ENCODE results near the gene CCDC178.

Gene CCDC178

DNA sequence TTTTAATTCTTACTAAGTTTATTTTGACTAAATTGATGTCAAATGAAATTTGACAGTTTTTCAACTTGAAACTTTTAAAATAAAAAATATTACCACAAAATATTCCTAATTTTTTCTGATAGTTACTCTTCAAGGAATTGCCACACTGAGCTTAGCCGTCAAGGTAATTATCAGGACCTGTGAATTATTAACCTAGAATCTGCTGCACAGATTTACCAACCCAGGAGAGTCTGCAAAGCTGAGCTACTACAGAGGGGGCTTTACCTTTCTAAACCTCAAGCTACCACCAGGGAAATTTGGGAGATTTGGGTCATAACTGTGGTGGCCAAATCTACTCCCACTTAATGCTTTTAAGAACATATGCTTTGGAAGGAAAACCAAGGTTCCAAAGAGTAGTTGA, 324.6 kb downstream of the CCDC178 start:
- no peak for DNase-seq

DNA sequence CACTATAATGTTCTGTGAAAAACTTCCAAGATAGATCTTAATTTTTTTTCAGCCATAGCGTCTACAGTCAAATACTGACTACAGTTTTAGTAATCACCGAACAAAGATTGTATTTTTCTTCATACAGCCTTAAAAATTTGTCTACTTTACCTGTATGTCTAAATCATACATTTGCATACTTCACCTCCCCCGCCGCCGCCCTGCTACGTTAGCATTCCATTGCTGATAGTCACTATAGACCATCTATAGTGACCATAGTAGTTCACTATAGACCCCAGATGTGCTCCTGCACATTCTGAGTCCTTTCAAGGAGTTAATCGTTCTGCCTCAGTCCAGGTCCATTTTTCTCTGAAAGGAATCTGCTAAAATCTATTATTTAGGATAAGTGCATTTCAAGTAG, 325.0 kb downstream of the CCDC178 start:
- DNase-seq = no peak

DNA sequence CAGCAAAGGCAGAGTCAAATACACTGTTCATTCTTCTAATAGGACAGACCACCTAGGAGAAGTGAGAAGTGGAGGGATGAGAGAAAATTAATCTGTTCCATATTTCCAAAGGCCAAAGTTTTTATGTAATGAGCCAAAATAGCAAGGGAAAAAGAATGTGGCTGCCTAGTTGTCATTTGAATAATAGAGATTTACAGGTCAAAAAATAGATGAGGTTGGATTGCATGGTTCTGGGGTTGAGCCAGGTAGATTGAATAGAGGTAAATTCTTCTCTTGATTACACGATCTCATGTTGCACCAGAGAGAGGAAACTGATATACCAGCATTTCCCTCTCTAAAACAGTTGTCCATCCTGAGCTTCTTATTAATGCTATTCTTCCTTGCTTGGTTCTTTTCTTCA, 325.8 kb downstream of the CCDC178 start:
- DNase-seq = no peak

DNA sequence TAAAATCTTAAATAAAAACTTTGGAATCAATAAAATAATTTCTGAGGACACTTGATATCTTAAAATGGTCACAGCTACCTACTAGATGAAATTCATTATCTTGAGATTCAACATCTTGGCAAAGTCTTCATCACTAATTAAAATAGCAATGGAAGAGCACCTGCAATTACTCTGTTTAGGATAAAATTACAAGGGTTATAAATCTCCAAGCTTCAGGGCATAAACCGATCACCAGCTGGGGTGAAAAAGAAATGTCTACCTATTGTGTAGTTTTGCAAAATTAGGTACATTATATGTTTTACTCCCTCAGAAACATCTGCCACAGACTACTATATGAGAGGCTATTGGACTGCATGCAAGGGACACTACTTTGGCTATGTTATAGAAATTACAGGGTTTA, 327.1 kb downstream of the CCDC178 start:
- DNase-seq = no peak

DNA sequence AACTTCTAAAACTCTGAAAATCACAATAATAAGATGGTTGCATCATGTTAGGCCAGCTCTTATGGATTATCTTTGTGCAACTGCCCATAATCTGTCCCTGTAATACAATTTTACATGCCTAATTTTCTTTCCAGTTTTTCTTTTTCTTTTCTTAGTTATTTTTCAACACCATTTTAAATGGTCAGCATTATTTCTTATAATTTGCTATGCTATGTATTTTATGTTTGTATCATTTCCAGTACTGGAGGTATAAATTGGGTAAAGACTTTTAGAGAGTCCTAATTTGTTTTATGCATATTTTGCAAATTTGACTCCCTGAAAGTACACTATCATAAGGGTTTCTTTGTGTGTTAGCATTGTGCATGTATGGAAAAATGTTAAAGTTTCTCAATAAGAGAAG, 333.0 kb downstream of the CCDC178 start:
- no peak for DNase-seq

DNA sequence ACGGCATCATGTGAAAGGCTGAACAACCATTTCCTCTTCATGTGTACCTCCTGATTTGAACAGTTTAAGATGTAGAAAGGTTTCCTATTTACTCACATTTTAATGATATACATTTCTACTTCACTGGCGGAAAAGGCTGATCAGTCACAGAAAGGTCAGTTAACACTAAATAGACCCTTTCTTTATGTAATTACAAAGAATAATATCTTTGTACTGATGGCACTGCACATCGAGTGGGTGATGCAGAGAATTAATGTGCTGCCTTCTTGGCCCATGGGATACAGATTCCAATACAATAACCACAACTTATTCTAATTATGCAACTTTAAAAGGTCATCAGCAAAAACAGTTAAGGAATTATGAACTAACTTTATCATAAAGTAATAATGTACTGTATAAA, 339.2 kb downstream of the CCDC178 start:
- DNase-seq = no peak

DNA sequence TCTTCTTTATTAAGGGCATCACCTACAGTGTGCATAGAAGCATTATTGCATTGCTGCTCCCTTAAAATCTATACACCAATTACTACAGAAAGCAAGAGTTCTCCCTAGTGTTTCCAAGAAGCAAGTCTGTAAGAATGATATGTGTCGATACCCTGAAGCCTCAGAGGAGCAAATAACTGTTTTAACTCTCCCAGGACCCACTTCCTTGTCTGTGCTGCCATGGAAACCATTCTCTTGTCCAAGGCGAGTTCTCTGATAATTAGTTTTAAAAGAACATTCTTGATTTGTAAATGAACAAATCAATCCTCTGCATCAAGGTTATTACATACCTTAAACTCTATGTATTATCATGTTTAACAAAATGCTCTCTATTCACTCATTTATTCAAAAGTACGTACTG, 340.9 kb downstream of the CCDC178 start:
- no peak for DNase-seq

DNA sequence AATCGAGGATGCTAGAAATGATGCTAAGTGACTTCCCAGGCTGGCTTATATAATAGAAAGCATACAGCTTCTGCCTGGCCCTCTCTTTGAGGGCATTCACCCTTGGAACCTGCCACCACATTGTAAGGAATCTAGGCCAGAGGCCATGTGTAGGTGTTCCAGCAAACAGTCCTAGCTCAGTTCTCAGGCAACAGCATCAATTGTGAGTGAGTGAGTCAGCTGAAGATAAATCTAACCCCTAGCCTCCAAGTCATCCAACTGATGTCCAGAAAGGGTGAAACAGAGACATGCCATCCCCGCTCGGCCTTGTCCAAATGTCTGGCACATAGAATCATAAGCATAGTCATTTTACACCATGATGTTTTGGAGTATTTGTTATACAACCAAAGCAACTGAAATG, 343.4 kb downstream of the CCDC178 start:
- no peak for DNase-seq

DNA sequence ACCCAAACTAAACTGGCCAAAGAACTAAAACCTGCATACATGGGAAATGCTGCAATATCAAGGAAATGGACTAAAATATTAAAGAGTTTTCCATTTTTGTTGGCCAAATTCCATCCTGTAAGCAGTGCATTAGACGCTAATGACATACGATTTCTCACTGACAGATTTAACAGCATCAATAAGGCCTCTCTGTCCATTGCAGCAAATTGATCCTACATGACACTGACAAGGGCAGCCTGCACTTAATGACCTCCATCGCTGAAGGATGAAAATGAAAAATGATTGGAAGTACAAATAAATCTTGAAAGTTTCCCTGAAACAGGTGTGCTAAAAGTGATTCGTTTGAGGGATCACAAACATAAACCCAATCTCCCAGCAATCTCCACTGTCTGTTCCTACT, 350.1 kb downstream of the CCDC178 start:
- no peak for DNase-seq

DNA sequence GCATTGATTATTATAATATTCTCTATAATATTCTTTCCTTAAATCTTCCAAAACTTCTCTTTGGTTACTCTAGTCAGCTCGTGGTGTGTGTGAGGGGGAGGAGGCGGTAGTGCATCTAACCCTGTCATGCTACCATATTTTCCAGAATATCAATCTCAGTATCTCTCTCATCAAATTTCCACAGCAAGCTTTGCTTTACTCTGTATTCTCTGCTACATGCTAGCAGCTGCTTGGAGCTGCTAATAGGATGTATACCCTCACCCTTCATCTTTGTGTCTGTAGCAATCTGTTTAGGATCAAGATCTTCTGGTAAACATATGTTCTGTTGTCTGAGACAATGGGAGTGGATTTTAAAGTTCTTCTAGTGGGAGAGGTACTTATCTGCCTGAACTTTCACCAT, 363.9 kb downstream of the CCDC178 start:
- DNase-seq = no peak

DNA sequence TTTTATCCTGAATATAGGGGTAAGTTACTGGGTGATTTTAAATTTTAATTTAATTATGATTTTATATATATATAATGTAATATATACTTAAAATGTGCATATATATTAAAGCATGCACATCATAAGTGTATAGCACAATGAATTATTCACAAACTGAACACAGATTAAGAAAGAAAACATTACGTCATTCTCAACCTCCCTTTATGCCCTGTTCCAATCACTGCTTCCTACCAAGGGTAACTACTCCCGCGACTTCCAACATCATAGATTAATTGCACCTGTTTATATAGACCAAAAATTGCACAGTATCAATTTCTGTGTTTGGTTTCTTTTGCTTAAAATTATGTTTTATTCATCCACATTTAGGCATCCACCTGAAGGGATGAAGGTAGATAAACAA, 366.4 kb downstream of the CCDC178 start:
- no peak for DNase-seq

DNA sequence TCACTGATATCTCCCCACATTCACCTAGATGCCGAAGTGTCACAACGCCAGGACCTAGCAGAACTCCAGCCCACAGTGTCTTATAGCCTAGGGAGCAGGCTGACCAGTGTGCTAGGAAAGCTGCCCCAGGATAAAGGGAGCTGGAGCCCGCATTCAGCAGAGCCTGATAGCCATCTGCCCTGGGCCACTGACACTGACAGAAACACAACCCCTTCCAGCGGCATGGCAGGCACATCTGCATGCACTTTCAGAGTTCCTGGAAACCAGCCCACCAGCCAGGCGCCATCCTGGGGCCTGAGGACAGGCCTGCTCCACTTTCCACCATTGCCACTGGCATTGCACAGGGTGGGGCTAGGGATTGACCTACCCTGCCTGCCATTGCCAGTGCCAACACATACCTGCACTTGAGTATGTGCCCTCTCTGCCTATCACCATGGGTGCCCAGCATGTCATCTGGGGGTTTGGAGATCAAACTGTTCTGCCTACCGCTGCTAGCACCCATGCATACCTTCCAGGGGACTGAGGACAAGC, 377.6 kb downstream of the CCDC178 start:
- no peak for DNase-seq

DNA sequence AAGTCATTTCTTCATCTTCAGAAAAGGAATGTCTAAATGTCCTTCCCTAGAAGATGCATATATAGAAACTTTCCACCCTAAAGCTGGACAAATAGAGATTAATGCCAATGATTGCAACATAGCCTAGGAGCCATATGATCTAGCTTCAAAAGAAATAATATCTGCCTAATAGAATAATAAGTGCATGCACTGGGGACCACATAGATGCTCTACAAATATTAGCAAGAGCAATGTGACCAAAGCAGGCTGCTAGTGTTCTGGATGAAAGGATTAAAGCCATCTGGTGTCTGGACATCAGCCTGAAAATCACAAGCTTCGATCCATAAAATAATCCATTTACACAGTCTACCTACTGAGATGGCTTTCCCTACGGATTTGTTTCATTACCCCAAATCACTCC, 387.6 kb downstream of the CCDC178 start:
- no peak for DNase-seq

DNA sequence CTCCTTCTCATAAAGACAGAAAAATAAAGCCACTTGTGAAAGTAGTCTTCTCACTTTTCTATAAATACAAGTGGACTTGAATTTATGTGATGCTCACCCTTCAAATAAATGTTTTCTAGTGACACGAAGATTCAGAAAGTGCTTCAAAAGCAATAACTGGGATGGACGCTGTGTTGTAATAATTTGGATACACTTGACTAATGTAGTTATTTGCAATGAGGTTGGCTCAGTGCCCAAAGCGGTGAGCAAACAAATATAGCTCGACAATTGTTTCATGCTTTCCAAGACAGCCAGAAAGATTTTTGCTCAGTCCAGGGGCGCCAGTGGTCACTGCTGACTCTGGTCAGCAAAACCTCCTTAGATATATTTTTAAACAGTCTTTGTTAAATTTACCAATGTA, 389.1 kb downstream of the CCDC178 start:
- peak; percentile 98 for DNase-seq

DNA sequence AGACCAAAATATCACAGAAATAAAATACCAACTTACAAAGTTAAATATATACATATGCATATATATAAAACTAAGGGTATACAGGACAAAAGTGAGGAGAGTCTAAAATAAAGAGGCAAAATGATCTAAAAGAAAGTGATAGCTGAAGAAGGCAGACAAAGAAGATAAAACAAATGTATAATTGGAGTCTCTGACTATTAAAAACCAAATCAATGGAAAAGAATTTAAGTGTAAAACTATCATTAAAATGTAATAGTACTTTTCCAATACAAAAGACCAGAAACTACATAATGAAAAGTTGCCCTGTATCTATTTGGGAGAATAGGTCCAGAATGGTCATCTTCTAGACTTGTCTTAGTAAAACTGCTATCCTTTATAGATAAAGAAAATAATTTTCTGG, 400.3 kb downstream of the CCDC178 start:
- DNase-seq = no peak

DNA sequence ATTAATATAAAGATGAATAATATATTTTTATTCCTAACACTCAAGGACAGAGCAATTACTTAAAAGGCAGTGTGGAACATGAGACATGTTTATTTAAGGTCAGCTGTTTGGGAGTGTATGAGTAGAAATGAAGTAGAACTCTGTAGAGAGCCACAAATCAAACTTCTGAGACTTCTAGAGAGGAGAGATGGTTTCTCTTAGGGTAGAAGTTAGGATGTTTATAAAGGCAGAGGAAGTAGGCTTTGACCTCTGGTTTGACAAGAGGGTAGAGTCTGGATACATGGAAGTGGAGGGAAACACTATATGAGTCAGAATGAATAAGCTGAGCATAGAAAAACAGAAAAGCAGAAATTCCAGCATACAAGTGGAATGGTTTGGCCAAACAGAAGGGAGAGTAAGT, 405.6 kb downstream of the CCDC178 start:
- peak; percentile 78 for DNase-seq

DNA sequence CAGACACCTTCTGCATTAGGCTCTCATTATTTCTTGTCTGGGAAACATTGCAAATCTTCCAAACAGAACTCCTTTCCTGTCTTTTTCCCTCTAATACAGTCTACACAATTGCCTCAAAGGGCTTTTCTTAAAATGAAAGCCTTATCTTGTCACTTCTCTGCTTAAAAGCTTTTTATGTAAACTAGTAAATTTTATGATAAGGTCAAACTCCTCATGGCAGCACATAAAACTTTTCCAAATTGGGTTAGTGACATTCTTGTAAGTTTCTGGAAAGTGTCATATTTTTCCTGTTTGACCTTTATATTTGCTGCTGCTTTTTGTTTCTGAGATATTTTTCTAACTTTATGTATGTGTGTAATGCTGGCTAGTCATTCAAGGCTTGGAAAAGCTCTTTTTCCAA, 406.3 kb downstream of the CCDC178 start:
- no peak for DNase-seq

DNA sequence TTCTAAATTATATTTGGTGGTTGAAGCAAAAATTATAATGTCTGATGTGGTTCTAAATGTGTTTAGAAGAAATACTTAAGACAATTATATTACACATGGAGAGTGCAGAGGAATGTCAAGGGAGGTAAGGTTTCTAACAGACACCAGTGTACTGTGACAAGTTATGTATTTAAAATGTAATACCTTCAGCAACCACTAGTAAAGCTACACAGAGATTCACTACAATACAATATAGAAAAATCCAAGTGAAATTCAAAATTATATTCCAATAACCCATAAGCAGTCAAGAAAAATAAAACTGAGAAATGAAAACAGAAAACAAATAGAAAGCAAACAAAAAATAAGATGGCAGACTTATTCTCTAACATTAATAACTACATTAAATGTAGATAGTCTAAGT, 418.2 kb downstream of the CCDC178 start:
- DNase-seq = no peak

DNA sequence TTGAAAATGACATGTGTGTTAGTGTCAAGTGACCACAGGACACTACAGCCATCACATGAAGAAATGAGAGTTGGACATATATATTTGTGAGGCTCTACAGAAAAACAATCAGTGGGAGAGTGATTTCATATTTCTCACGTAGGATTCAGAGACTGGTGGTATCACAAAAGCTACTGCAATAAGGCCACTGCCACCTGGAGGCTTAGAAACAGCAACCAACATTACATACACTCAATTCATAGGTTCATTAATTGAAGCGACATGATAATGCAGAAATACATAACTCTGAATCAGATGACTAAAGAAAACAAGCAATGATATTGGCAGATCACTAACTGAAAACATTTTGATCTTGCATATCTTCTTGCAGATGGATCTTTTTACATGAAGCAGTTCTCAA, 419.6 kb downstream of the CCDC178 start:
- no peak for DNase-seq

DNA sequence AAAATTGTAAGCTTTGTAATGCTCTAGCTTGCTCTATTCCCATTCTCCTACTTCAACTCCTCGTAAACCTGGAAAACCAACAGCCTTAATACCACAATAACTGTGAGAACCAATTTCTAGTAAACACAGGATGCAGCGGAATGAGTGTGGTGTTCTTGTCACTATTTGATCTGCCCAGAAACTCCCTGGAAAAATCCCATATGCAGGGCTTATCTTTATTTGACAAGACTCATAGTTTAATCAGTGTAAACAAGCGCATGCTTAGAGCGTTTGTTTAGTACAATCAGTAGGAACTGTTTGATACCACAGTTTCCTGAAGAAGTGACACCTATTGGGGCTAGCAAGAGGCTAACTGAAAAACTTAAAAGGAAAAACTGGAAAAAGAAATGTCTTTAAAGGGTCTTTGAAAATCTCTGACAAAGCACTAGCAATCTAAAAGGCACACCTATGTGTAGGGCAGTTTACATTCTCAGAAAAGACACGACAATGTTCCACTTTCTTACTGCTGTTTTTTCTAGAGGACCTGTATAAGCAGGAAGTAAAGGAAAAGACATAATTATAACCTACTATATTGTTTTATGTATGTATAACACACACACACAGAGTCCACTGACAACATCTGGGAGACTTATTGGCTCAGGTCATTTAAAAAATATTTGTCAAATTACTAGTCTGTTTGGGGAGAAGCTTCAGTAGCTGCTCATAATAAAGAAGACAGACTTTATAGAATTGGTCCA, 426.3 kb downstream of the CCDC178 start:
- peak; percentile 24 for DNase-seq

DNA sequence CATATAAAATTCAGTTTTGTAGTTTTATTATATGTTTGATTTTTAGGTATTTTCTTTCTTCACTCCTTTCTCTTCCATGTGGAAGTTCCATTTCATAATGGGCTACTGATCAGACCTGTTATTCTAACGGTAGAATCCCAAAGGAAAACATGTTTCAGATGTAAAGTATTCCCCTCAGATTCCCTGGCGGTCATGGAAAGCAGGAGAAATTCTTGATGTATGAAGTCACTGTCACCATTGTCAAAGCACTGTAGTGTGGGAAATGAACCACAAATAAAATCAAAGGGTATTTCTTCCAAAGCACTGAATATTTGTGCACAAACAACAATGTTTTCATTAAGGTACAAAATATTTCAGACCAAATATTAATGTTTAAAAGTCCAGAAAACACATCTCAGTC, 430.4 kb downstream of the CCDC178 start:
- DNase-seq = no peak

DNA sequence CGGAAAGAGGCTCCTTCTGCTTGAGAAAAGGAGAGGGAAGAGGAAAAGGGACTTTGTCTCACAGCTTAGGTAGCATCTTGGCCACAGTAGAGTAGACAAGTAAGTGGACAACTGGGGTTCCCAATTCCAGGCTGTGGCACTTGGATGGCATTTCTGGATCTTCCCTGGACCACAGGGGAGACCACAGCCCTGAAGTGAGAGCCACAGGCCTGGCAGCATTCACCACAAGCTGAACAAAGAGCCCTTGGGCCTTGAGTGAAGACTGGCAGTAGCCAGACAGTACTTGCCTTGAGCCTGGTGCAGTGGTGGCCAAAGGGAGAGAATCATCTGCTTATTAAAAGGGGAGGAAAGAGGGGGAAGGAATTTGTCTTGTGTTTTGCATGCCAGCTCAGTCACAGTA, 441.6 kb downstream of the CCDC178 start:
- no peak for DNase-seq

DNA sequence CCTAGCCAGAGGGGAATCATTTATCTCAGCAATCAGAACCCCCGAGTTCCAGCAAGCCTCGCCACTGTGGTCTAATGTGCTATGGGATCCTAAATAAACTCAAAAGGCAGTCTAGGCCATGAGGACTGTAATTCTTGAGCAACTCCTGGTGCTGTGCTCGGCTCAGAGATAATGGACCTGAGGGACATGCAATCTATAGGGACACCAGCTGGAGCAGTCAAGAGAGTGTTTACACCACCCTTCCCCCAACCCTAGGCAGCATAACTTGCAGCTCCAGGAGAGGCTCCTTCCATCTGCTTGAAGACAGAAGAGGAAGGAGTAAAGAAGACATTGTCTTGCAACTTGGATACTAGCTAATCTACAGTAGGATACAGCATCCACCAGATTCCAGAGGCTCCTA, 442.2 kb downstream of the CCDC178 start:
- no peak for DNase-seq

DNA sequence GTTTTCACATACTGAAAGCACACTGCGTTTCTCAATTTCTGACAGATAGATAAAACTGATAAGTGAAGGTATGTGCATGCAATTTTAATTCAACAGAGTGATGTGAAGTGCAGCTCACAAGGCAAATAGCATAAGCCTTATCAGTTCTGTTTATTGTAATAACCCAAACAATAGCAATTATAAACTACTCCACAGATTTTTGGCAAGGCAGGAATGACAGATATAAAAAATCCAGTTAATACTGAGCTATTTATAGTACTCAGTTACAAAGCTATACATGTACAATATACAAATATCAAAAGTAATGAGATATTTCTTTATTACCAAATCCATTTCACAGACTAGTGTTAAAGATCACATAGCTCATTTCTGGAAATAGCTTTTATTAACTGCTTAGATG, 456.8 kb downstream of the CCDC178 start:
- no peak for DNase-seq

DNA sequence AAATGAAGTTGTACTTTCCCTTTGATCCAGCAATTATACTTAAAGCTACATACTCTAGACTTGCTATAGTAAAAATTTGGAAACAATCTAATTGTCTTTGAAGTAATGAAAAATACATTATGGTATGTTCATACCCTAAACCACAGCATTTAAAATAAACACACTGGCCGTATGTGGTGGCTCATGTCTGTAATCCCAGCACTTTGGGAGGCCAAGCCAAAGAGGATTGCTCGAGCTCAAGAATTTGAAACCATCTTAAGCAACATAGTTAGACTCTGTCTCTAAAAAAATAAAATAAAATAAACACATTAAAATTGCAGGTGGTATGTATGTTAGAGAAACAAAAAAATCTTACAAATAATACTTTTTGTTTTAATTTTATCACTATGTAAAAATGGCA, 459.6 kb downstream of the CCDC178 start:
- no peak for DNase-seq

Measured in NCI-H510A treated with DMSO at 0.1 percent for 48 hours (cell line).